ENCODE measurements around the gene APOO.

APOO gene

DNA sequence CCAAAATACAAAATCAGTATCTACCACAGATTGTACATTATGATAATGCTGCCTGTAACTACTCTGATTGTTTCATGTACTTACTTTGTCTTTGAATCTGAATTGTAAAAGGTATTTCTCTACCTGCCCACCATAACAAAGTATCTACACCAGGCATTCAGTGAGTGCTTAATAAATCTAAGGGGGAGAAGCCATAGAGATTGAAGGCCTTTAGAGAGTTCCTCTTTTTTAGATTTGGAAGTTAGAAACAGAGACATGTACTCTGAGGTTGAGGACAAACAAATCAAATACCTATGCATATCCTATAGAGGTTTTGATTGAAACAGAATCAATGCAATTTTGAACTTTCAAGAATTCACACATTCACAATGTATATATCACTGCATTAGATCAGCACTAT, 82.1 kb downstream of the APOO start:
- no peak overlapping the region for H3K27ac ChIP-seq (ENCODE audit: low read depth, low read length)
- H3K9me3 ChIP-seq (ENCODE audit: control insufficient read depth in 1 of 2, low read length in 2 of 2) = no peaks in the 10 kb centered on the region

DNA sequence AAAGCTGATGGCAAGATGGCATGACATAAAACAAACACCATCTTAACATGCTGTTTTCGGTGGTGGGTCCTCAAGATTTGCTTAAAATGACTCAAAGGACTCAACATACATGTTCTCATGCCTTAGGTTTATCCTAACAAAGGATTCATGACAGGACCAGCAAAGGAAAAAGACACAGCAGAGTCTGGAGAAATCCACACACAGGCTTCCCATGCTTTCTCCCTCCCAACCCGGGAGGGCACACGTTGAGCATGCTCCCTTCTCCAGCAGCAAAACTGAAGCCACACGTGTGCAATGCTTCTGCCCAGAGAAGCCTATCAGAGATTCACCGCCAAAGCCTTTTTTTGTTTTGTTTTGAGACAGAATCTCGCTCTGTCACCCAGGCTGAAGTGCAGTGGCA, 84.9 kb downstream of the APOO start:
- Histone ChIP-seq H3K36me3 (ENCODE audit: control insufficient read depth in 1 of 2, insufficient read depth in 2 of 2, low read length in 2 of 2) (no peaks in the 10 kb centered on the region), H3K4me1 (ENCODE audit: control insufficient read depth in 1 of 2, insufficient read depth in 2 of 2, low read length in 2 of 2) (no peaks in the 10 kb centered on the region), H3K4me3 (ENCODE audit: low read depth in 1 of 2, low read length in 2 of 2) (no peak overlapping the region), H3K9me3 (ENCODE audit: control insufficient read depth in 1 of 2, low read length in 2 of 2) (no peaks in the 10 kb centered on the region), H3K27me3 (ENCODE audit: control insufficient read depth in 1 of 2, insufficient read depth in 2 of 2, low read length in 2 of 2) (no peaks in the 10 kb centered on the region), H3K9ac (ENCODE audit: low read depth in 1 of 2, low read length in 2 of 2) (no peak overlapping the region), H3K27ac (ENCODE audit: low read depth, low read length) (peak overlapping the region; percentile 3)

More for the DNA sequence above, 82.1 kb downstream of the APOO start:
- no peak overlapping the region for H3K9ac ChIP-seq (ENCODE audit: low read depth in 1 of 2, low read length in 2 of 2)
- no peaks in the 10 kb centered on the region for H3K27me3 ChIP-seq (ENCODE audit: control insufficient read depth in 1 of 2, insufficient read depth in 2 of 2, low read length in 2 of 2)
- H3K4me3 ChIP-seq (ENCODE audit: low read depth in 1 of 2, low read length in 2 of 2) = no peak overlapping the region
- no peaks in the 10 kb centered on the region for H3K36me3 ChIP-seq (ENCODE audit: control insufficient read depth in 1 of 2, insufficient read depth in 2 of 2, low read length in 2 of 2)
- H3K4me1 ChIP-seq (ENCODE audit: control insufficient read depth in 1 of 2, insufficient read depth in 2 of 2, low read length in 2 of 2) = no peaks in the 10 kb centered on the region

DNA sequence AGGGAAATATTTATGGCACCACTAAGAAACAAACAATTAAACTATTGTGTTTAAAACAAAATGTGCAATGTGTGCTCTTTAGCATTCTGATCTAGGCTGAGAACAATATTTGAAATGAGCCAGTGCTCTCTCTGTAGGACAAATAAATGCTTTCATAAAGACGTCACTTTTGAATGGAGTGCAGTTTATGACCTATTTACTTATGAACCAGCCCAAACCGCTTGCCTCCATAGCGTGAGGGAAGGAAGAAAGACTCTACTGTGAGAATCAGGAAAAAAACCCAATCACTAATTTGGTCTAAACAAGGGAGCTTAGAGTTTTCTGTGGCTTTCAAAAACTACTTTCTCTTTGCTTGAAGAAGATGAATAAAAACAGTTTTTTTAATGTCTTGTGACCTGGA, 85.3 kb downstream of the APOO start:
- Histone ChIP-seq H3K27ac (ENCODE audit: low read depth, low read length) (no peak overlapping the region), H3K4me3 (ENCODE audit: low read depth in 1 of 2, low read length in 2 of 2) (no peak overlapping the region), H3K27me3 (ENCODE audit: control insufficient read depth in 1 of 2, insufficient read depth in 2 of 2, low read length in 2 of 2) (no peaks in the 10 kb centered on the region), H3K36me3 (ENCODE audit: control insufficient read depth in 1 of 2, insufficient read depth in 2 of 2, low read length in 2 of 2) (no peaks in the 10 kb centered on the region), H3K4me1 (ENCODE audit: control insufficient read depth in 1 of 2, insufficient read depth in 2 of 2, low read length in 2 of 2) (peaks cover 0 to under 1% of the 10 kb centered on the region in 2 donors), H3K9ac (ENCODE audit: low read depth in 1 of 2, low read length in 2 of 2) (no peak overlapping the region), H3K9me3 (ENCODE audit: control insufficient read depth in 1 of 2, low read length in 2 of 2) (no peaks in the 10 kb centered on the region)

DNA sequence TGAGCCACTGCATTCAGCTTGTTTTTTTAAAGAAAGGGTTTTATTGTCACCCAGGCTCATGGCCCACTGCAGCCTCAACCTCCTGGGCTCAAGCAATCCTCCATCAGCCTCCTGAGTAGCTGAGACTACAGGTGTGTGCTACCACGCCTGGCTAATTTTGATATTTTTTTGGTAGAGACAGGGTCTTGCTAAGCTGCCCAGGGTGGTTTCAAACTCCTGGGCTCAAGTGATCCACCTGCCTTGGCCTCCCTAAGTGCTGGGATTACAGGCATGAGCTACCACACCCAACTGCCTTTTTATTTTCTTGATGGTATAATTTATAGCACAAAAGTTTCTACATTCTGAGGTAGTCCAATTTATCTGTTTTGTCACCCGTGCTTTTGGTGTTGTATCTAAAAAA, 85.9 kb downstream of the APOO start:
- Histone ChIP-seq H3K4me3 (ENCODE audit: low read depth in 1 of 2, low read length in 2 of 2) (no peak overlapping the region), H3K9ac (ENCODE audit: low read depth in 1 of 2, low read length in 2 of 2) (no peak overlapping the region), H3K9me3 (ENCODE audit: control insufficient read depth in 1 of 2, low read length in 2 of 2) (no peaks in the 10 kb centered on the region), H3K27ac (ENCODE audit: low read depth, low read length) (no peak overlapping the region), H3K4me1 (ENCODE audit: control insufficient read depth in 1 of 2, insufficient read depth in 2 of 2, low read length in 2 of 2) (peaks cover 0 to 6% of the 10 kb centered on the region in 2 donors), H3K27me3 (ENCODE audit: control insufficient read depth in 1 of 2, insufficient read depth in 2 of 2, low read length in 2 of 2) (no peaks in the 10 kb centered on the region), H3K36me3 (ENCODE audit: control insufficient read depth in 1 of 2, insufficient read depth in 2 of 2, low read length in 2 of 2) (no peaks in the 10 kb centered on the region)

DNA sequence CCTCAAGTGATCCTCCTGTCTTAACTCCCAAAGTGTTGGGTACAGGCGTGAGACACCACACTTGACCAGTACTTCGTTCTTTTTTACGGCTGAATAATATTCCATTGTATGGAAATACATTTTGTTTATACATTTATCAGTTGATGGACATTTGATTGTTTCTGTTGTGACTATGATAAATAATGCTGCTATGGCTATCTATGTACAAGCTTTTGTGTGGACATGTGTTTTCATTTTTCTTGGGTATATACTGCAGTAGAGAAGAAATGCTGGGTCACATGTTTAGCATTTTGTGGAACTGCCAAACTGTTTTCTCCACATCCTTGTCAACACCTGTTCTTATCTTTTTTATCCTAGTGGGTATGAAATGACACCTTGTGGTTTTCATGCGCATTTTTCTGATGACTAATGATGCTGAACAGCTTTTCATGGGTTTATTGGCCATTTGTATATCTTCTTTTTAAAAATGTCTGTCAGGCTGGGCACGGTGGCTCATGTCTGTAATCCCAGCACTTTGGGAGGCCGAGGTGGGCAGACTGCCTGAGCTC, 87.4 kb downstream of the APOO start:
- H3K4me3 ChIP-seq (ENCODE audit: low read depth in 1 of 2, low read length in 2 of 2) = no peak overlapping the region
- no peaks in the 10 kb centered on the region for H3K27me3 ChIP-seq (ENCODE audit: control insufficient read depth in 1 of 2, insufficient read depth in 2 of 2, low read length in 2 of 2)
- H3K36me3 ChIP-seq (ENCODE audit: control insufficient read depth in 1 of 2, insufficient read depth in 2 of 2, low read length in 2 of 2) = no peaks in the 10 kb centered on the region
- H3K9ac ChIP-seq (ENCODE audit: low read depth in 1 of 2, low read length in 2 of 2) = no peak overlapping the region
- H3K4me1 ChIP-seq (ENCODE audit: control insufficient read depth in 1 of 2, insufficient read depth in 2 of 2, low read length in 2 of 2) = peaks cover 0 to 6% of the 10 kb centered on the region in 2 donors
- no peaks in the 10 kb centered on the region for H3K9me3 ChIP-seq (ENCODE audit: control insufficient read depth in 1 of 2, low read length in 2 of 2)
- no peak overlapping the region for H3K27ac ChIP-seq (ENCODE audit: low read depth, low read length)

DNA sequence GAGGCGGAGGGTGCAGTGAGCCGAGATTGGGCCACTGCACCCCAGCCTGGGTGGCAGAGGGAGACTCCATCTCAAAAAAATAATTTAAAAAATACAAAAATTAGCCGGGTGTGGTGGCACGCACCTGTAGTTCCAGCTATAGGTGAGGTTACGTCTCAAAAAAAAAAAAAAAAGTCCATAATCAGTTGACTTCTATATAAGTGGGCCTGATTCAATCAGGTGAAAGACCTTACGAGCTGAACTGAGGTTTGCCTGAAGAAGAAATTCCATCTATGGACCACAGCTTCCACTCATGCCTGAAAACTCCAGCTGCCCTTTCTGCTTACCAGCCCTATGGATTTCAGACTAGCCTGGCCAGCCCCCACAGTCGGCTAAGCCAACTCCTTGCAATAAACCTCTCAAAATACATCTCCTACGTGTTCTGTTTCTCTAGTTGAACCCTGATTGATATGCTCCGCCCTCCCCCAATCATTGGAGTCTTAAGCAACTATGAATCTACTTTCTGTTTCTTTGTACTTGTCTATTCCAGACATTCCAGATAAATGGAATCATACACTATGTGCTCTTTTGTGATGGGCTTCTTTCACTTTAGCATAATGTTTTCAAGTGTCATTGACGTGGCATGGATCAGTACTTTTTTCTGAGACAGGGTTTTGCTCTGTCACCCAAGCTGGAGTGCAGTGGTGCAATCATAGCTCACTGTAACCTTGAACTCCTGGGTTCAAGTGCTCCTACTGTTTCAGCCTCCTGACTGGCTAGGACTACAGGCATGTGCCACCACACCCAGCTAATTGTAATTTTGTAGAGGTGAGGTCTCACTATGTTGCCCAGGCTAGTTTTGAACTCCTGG, 88.1 kb downstream of the APOO start:
- Histone ChIP-seq H3K9me3 (ENCODE audit: control insufficient read depth in 1 of 2, low read length in 2 of 2) (no peaks in the 10 kb centered on the region), H3K36me3 (ENCODE audit: control insufficient read depth in 1 of 2, insufficient read depth in 2 of 2, low read length in 2 of 2) (no peaks in the 10 kb centered on the region), H3K4me3 (ENCODE audit: low read depth in 1 of 2, low read length in 2 of 2) (no peak overlapping the region), H3K9ac (ENCODE audit: low read depth in 1 of 2, low read length in 2 of 2) (no peak overlapping the region), H3K27me3 (ENCODE audit: control insufficient read depth in 1 of 2, insufficient read depth in 2 of 2, low read length in 2 of 2) (no peaks in the 10 kb centered on the region), H3K4me1 (ENCODE audit: control insufficient read depth in 1 of 2, insufficient read depth in 2 of 2, low read length in 2 of 2) (peaks cover 0 to 6% of the 10 kb centered on the region in 2 donors), H3K27ac (ENCODE audit: low read depth, low read length) (no peak overlapping the region)

DNA sequence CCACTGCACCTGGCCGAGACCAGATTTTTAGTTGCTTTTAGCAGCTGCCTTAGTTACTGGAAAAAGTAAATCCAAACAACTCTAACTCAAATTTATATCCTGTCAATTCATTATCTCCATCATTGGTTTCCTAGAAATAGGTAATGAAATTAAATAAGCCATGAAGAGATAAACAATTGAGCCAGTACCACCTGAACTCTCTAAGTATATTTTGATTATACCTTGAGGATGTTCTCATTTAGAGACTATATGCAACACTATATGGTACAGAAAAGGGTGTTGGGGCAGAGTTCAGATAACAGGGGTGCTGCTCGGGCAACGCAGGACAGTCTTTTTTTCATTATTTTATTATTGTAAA, 89.8 kb downstream of the APOO start:
- Histone ChIP-seq H3K9me3 (ENCODE audit: control insufficient read depth in 1 of 2, low read length in 2 of 2) (no peaks in the 10 kb centered on the region), H3K9ac (ENCODE audit: low read depth in 1 of 2, low read length in 2 of 2) (no peak overlapping the region), H3K4me3 (ENCODE audit: low read depth in 1 of 2, low read length in 2 of 2) (no peak overlapping the region), H3K27ac (ENCODE audit: low read depth, low read length) (no peak overlapping the region), H3K4me1 (ENCODE audit: control insufficient read depth in 1 of 2, insufficient read depth in 2 of 2, low read length in 2 of 2) (peaks cover 0 to 6% of the 10 kb centered on the region in 2 donors), H3K36me3 (ENCODE audit: control insufficient read depth in 1 of 2, insufficient read depth in 2 of 2, low read length in 2 of 2) (no peaks in the 10 kb centered on the region), H3K27me3 (ENCODE audit: control insufficient read depth in 1 of 2, insufficient read depth in 2 of 2, low read length in 2 of 2) (no peaks in the 10 kb centered on the region)

DNA sequence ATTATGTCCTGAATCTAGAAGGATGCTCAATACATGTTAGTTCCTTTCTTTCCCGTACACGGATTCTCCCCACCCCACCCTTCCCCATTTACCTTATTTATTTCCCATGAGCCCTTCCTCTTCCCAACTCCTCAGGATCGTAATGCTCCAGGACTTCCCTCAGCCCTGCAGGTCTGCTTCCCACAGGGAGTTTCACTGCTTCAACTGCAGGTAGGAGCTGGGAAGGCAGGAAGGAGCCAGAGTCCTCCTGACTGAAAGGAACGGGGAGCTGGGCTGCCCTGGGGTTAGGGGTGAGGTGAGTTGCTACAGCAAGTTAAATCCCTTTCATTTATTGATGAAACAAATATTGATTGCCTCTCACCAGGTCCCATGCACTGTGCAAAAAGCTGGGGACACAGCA, 91.6 kb downstream of the APOO start:
- Histone ChIP-seq H3K4me3 (ENCODE audit: low read depth in 1 of 2, low read length in 2 of 2) (no peak overlapping the region), H3K9ac (ENCODE audit: low read depth in 1 of 2, low read length in 2 of 2) (no peak overlapping the region), H3K27me3 (ENCODE audit: control insufficient read depth in 1 of 2, insufficient read depth in 2 of 2, low read length in 2 of 2) (no peaks in the 10 kb centered on the region), H3K4me1 (ENCODE audit: control insufficient read depth in 1 of 2, insufficient read depth in 2 of 2, low read length in 2 of 2) (peaks cover 0 to 6% of the 10 kb centered on the region in 2 donors), H3K36me3 (ENCODE audit: control insufficient read depth in 1 of 2, insufficient read depth in 2 of 2, low read length in 2 of 2) (no peaks in the 10 kb centered on the region), H3K9me3 (ENCODE audit: control insufficient read depth in 1 of 2, low read length in 2 of 2) (no peaks in the 10 kb centered on the region), H3K27ac (ENCODE audit: low read depth, low read length) (no peak overlapping the region)

DNA sequence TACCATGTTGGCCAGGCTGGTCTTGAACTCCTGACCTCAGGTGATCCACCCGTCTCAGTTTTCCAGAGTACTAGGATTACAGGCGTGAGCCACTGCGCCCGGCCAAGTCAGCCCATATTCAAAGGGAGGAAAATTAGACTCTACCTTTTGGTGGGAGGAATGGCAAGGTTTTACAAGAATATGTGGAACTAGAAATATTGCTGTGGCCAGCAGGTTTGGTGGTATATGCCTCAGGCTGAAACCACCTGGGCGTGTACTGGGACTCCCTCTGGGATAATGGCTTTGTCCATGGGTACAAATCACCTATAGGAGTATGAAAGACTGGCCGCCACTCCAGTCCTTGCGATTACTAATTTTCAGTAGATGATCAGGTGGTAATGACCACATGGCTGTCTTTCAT, 92.4 kb downstream of the APOO start:
- H3K9me3 ChIP-seq (ENCODE audit: control insufficient read depth in 1 of 2, low read length in 2 of 2) = no peaks in the 10 kb centered on the region
- no peak overlapping the region for H3K9ac ChIP-seq (ENCODE audit: low read depth in 1 of 2, low read length in 2 of 2)
- peaks cover 0 to 6% of the 10 kb centered on the region in 2 donors for H3K4me1 ChIP-seq (ENCODE audit: control insufficient read depth in 1 of 2, insufficient read depth in 2 of 2, low read length in 2 of 2)
- no peak overlapping the region for H3K27ac ChIP-seq (ENCODE audit: low read depth, low read length)
- no peak overlapping the region for H3K4me3 ChIP-seq (ENCODE audit: low read depth in 1 of 2, low read length in 2 of 2)
- no peaks in the 10 kb centered on the region for H3K36me3 ChIP-seq (ENCODE audit: control insufficient read depth in 1 of 2, insufficient read depth in 2 of 2, low read length in 2 of 2)
- no peaks in the 10 kb centered on the region for H3K27me3 ChIP-seq (ENCODE audit: control insufficient read depth in 1 of 2, insufficient read depth in 2 of 2, low read length in 2 of 2)

DNA sequence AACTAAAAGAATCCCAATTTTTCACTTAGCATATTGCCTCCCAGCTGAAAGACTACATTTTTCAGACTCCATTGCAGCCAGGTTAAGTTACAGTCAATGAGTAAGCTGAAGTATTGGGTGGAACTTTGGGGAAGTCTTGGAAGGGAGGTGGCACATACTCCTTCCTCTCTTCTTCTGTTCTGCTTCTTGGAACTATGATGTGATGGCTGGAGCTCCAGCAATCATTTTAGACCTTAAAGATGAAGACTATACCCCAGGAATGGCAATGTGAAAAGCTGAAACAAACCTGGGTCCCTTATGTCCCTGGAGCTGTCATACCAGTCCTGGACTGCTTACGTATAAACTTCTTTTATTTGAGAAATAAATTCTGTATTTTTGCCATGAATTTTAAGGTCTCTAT, 93.9 kb downstream of the APOO start:
- Histone ChIP-seq H3K4me3 (ENCODE audit: low read depth in 1 of 2, low read length in 2 of 2) (no peak overlapping the region), H3K9me3 (ENCODE audit: control insufficient read depth in 1 of 2, low read length in 2 of 2) (no peaks in the 10 kb centered on the region), H3K27ac (ENCODE audit: low read depth, low read length) (no peak overlapping the region), H3K36me3 (ENCODE audit: control insufficient read depth in 1 of 2, insufficient read depth in 2 of 2, low read length in 2 of 2) (no peaks in the 10 kb centered on the region), H3K27me3 (ENCODE audit: control insufficient read depth in 1 of 2, insufficient read depth in 2 of 2, low read length in 2 of 2) (no peaks in the 10 kb centered on the region), H3K4me1 (ENCODE audit: control insufficient read depth in 1 of 2, insufficient read depth in 2 of 2, low read length in 2 of 2) (peaks cover 0 to 6% of the 10 kb centered on the region in 2 donors), H3K9ac (ENCODE audit: low read depth in 1 of 2, low read length in 2 of 2) (no peak overlapping the region)
